Measurements from ENCODE around the gene ALDH4A1. TPM values are rescaled to one million over a fixed set of nuclear protein-coding genes. Genes with fewer than 3 reads are reported as not detected.

Gene ALDH4A1
- total RNA-seq, result under 1 TPM; 0.61 to 0.71 TPM
- 1.5 TPM for polyA plus RNA-seq (2013, experiment 1 of 2)
- 1.6 TPM for polyA plus RNA-seq (2013, experiment 2 of 2)
- 0.72 to 14.8 (median 3.1) reads per million in 172 experiments for total RNA-seq

DNA sequence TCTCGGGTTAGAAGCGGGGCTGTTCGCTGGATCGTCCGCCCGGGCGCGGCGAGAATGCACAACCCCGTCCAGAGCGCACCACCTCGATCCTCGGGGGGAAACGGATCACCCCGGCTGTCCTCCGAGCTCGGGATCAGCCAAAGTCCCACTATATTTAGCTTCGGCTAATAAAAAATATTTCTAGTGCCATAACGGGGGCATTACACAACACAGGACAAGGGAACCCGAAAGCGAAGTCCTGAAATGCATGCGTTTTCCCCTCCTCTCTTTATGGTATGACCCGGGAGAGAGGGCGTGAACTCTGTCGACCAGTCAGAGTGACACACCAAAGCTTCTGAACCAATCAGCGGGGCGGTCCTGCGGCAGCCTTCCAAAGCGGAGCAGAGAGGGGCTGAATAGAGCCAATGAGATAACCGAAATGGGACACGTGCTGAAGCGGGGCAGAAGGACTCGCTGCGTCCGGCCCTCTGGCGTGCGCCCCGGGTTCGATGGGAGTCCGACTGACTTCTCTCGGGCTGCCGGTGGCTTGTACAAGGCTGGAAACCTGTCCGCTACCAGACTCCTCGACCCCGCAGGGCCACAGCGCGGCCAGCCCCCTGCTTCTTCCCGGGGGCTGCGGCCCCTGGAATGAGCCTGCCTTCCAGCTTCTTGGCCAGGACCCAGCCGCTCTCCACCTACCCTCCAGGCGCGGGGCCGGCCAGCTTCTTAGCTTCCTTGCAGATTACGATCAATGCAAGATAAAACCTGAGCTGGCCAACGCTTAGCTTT lies at the start of gene ALDH4A1:
Gene ALDH4A1, minus strand, starts transcription at position 33 of the 768 bp plus-strand sequence. Its CDS starts 32 bp downstream, at position 1.
- ATAC-seq (ENCODE audit: poor library complexity) (peak; percentile 97), DNase-seq (peak; percentile 83 to 97 (median 89))
- H3K36me3 Mint-ChIP-seq (ENCODE audit: low read depth), result peaks cover 29% of the 10 kb centered on the region
- peak within 1 kb of the TSS; percentile 91 for H3K4me3 Mint-ChIP-seq
- H3K27ac Mint-ChIP-seq, result peak within 1 kb of the TSS; percentile 96
- Histone ChIP-seq H3K9me3 (ENCODE audit: control insufficient read depth in 1 of 2, insufficient read depth in 1 of 2, low read length in 2 of 2) (no peaks in the 10 kb centered on the region), H3K27me3 (ENCODE audit: control insufficient read depth in 1 of 2, insufficient read depth in 2 of 2, low read length in 2 of 2) (no peaks in the 10 kb centered on the region), H3K27ac (ENCODE audit: low read depth in 1 of 2, low read length in 2 of 2) (peak within 1 kb of the TSS; percentile 34 to 87), H3K36me3 (ENCODE audit: insufficient read depth, low read length) (peaks cover 22% of the 10 kb centered on the region), H3K4me3 (ENCODE audit: low read length) (peak within 1 kb of the TSS; percentile 81), H3K4me1 (ENCODE audit: insufficient read depth, low read length) (peaks cover 39% of the 10 kb centered on the region)
- no peak for TF ChIP-seq CTCF (IDR thresholded peaks at IDR 0.05)
- POLR2A ChIA-PET, result interaction anchor here (0.8 to 3.7 kb wide), 13 partner anchors 10 to 349 kb away, joined by 3 to 30 read pairs (median 6); partner anchors contain the start of genes EMC1, IFFO2 and MRTO4
- no peaks in the 10 kb centered on the region for H3K27me3 Mint-ChIP-seq
- H3K9me3 Mint-ChIP-seq, result no peaks in the 10 kb centered on the region
- intact Hi-C loops (cut with DNase I, micrococcal nuclease), result loop anchor here (2.0 to 10.0 kb wide), 5 partner anchors 54 to 982 kb away; partner anchors contain the start of genes EMC1 (in 1 of the 2), IFFO2 (in 1 of the 2), MRTO4 (in 1 of the 2) and OTUD3 (in 1 of the 2)
- CTCF ChIA-PET, result interaction anchor here (0.9 to 4.3 kb wide), 6 partner anchors 11 to 70 kb away, joined by 3 to 27 read pairs (median 6); partner anchors contain the start of gene IFFO2
- H3K4me1 Mint-ChIP-seq (ENCODE audit: low read depth), result peaks cover 37% of the 10 kb centered on the region

DNA sequence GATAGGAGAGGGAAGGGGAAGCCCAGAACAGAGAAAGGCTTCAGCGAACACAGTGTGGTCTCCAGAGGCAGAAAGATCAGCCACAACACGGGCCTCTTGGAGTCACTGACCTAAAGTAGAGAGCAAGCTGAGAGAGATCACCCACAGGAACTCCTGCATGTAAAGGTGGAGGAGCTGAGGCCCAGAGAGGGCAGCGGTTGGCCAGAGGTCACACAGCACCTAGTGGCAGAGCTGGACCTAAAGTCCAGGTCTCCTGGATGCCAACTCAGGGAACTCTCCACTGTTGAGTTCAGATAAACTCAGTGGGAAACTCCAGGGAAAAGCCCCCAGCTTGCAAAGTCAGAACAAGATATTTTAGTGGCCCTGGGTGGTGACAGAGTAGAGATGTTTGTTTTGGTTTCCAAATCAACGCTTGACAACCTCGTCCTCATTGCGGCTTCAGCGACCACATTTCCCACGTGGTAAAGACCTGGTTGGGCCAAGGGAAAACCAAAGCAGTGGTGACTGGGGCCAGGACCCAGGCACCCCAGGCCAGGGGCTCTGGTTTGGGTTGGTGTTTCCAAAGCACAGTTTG lies 49.5 kb upstream of the ALDH4A1 start:
- Histone ChIP-seq H3K36me3 (ENCODE audit: insufficient read depth, low read length) (peaks cover 4% of the 10 kb centered on the region), H3K27me3 (ENCODE audit: control insufficient read depth in 1 of 2, insufficient read depth in 2 of 2, low read length in 2 of 2) (no peaks in the 10 kb centered on the region), H3K4me1 (ENCODE audit: insufficient read depth, low read length) (peaks cover 88% of the 10 kb centered on the region), H3K9me3 (ENCODE audit: control insufficient read depth in 1 of 2, insufficient read depth in 1 of 2, low read length in 2 of 2) (no peaks in the 10 kb centered on the region), H3K4me3 (ENCODE audit: low read length) (peak overlapping the region; percentile 50), H3K27ac (ENCODE audit: low read depth in 1 of 2, low read length in 2 of 2) (peak overlapping the region; percentile 95)
- DNase-seq (peak; percentile 43 to 94 (median 68)), ATAC-seq (ENCODE audit: poor library complexity) (peak; percentile 19)
- Mint-ChIP-seq H3K9me3 (no peaks in the 10 kb centered on the region), H3K27me3 (no peaks in the 10 kb centered on the region), H3K4me1 (ENCODE audit: low read depth) (peaks cover 85% of the 10 kb centered on the region), H3K4me3 (peak overlapping the region; percentile 99), H3K27ac (peak overlapping the region; percentile 99), H3K36me3 (ENCODE audit: low read depth) (peaks cover 27% of the 10 kb centered on the region)
- intact Hi-C loops (cut with DNase I, micrococcal nuclease), result no loop called here
- TF ChIP-seq CTCF (IDR thresholded peaks at IDR 0.05), result no peak
- ChIA-PET CTCF (interaction anchor here (0.9 to 3.3 kb wide), 6 partner anchors 15 to 45 kb away, joined by 3 to 29 read pairs (median 6); no protein-coding TSS in a partner anchor), POLR2A (interaction anchor here (0.6 to 5.5 kb wide), 8 partner anchors 23 to 123 kb away, joined by 3 to 100 read pairs (median 8); partner anchors contain the start of gene ALDH4A1)

DNA sequence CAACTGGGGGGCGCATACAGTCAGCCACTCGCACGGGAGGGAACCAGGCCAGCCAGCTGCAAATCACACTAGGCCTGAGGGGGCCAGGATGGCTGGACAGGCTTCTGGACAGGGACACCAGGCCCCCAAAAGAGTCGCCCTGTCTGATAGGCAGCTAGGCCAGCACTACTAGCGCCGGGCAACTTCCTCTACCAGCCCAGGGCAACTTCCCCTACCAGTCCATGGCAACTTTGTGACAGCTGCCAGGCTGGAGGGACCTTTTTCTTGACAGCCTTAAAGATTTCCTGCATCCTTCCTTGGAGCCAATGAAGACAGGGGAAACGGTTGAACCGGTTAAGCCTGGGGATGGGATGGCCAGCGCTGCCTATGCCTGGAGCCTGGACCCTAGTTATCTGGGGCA lies 49.1 kb upstream of the ALDH4A1 start:
- H3K27ac Mint-ChIP-seq, result peak overlapping the region; percentile 99
- Histone ChIP-seq H3K27me3 (ENCODE audit: control insufficient read depth in 1 of 2, insufficient read depth in 2 of 2, low read length in 2 of 2) (no peaks in the 10 kb centered on the region), H3K4me3 (ENCODE audit: low read length) (peak overlapping the region; percentile 50), H3K27ac (ENCODE audit: low read depth in 1 of 2, low read length in 2 of 2) (peak overlapping the region; percentile 95), H3K9me3 (ENCODE audit: control insufficient read depth in 1 of 2, insufficient read depth in 1 of 2, low read length in 2 of 2) (no peaks in the 10 kb centered on the region), H3K36me3 (ENCODE audit: insufficient read depth, low read length) (peaks cover 4% of the 10 kb centered on the region), H3K4me1 (ENCODE audit: insufficient read depth, low read length) (peaks cover 91% of the 10 kb centered on the region)
- no peaks in the 10 kb centered on the region for H3K27me3 Mint-ChIP-seq
- DNase-seq (peak in 4 of 14 experiments; percentile 16 to 69 (median 55)), ATAC-seq (ENCODE audit: poor library complexity) (no peak)
- H3K9me3 Mint-ChIP-seq, result no peaks in the 10 kb centered on the region
- ChIA-PET POLR2A (interaction anchor here (0.6 to 5.5 kb wide), 9 partner anchors 23 to 123 kb away, joined by 3 to 100 read pairs (median 6); partner anchors contain the start of gene ALDH4A1), CTCF (interaction anchor here (0.9 to 3.3 kb wide), 6 partner anchors 16 to 45 kb away, joined by 3 to 29 read pairs (median 6); no protein-coding TSS in a partner anchor)
- H3K4me1 Mint-ChIP-seq (ENCODE audit: low read depth), result peaks cover 90% of the 10 kb centered on the region
- H3K4me3 Mint-ChIP-seq, result peak overlapping the region; percentile 99
- H3K36me3 Mint-ChIP-seq (ENCODE audit: low read depth), result peaks cover 27% of the 10 kb centered on the region
- intact Hi-C loops (cut with DNase I, micrococcal nuclease), result no loop called here
- TF ChIP-seq CTCF (IDR thresholded peaks at IDR 0.05), result no peak

Data from CD4-positive, alpha-beta T cell (primary cell).